GM19043 (cell line): Measurements from ENCODE around the gene ABHD1.

ENCODE experiments used
- ATAC-seq: cut with Tn5 transposase; IDR thresholded peaks from one replicate; pipeline ENCODE4 v1.9.1; 2021; ENCODE audit warnings: low read depth; ENCODE audit not compliant: unreplicated experiment

Gene ABHD1

DNA sequence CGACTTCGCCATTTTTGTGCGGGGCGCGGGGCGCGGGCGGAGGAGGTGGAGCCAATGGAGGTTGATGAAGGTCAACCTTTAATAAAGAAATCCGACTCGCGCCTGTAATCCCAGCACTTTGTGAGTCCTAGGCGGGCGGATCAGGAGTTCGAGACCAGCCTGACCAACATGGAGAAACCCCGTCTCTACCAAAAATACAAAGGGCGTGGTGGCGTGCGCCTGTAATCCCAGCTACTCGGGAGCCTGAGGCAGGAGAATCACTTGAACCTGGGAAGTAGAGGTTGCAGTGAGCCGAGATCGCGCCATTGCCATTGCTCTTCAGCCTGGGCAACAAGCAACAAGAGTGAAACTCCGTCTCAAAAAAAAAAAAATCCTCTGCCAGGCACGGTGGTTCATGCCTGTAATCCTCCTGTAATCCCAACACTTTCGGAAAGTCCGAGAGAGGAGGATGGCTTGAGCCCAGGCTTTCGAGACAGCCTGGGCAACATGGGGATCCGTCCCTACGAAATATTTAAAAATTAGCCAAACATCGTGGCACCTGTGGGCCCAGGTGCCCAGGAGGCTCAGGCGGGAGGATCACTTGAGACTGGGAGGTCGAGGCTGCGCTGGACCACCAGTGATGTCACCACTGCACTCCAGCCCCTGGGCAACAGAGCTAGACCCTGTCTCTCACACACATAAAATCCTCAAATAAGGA lies 11.3 kb downstream of the ABHD1 start:
- no peak for ATAC-seq

DNA sequence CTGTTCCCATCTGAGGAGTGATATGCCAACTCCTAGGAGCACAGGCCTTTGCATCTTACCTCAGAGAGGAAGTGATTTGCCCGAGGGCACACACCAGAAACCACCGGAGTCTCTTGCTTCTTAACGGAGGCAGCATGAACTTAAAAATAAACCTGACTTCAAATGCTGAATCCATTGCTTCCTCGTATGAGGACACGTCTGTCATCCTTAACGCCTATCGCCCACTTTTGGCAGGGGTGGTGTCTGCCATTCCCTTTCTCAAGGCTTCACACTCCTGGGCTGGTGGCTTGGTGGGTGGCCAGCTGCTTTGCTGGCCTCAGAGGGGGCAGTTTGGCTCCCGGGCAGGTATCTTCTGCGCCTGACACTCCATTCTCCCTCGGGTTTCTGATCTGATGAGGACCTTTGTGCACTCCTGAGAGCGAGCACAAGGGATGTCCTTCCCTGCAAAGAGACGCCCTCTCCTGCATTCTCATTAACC lies 11.9 kb downstream of the ABHD1 start:
- ATAC-seq, result no peak

GRCh38 chr2:27136751-27137150 lies 13.1 kb downstream of the ABHD1 start:
- no peak for ATAC-seq

GRCh38 chr2:27137322-27137935 lies 13.8 kb downstream of the ABHD1 start:
- ATAC-seq, result no peak

DNA sequence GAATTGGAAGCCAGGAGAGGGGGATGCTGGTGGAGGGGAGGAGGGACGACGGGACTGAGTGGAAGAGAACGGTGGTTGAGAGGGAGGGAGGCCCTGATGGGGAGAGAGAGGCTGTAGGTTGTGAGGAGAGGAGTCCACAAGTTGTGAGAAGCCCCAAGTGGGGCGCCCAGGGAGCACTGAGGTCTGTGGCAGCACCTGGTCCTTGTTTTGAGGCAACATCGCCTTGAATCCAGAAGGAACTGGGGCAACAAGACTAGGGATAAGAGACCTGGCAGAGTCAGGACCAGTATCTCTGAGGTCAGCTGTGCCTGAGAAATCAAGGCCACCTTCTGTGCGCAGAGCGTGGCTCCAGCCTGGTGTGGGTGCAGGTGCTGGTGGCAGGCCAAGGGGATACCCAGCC lies 14.5 kb downstream of the ABHD1 start:
- no peak for ATAC-seq

- ATAC-seq, result no peak
Measured at GRCh38 chr2:27139310-27139709, 15.7 kb downstream of the ABHD1 start, which contains the start of gene PRR30. Gene PRR30 (minus strand): TSS chr2:27139410. CDS start chr2:27138329, 1,081 bp downstream.

- ATAC-seq, result no peak
Measured at GRCh38 chr2:27143285-27143684, 19.7 kb downstream of the ABHD1 start.

DNA sequence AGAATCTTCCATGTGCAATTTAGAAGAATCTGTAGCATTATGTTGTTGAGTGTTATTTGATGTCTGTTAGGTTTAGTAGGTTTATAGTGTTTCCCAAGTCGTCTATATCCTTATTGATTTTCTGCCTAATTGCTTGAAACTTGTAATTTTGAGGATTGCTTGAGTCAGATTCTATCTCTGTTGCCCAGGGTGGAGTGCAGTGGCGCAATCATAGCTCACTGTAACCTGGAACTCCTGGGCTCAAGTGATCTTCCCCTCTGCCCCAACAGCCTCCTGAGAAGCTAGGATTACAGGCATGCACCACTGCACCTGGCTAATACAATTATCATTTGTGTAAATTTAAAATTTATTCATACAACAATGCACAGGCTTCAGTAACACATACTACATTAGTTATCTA lies 22.1 kb downstream of the ABHD1 start:
- ATAC-seq, result no peak

- no peak for ATAC-seq
Measured at GRCh38 chr2:27147935-27148334, 24.3 kb downstream of the ABHD1 start.

GRCh38 chr2:27148801-27149439 lies 25.3 kb downstream of the ABHD1 start, which contains the start of gene TCF23:
Gene TCF23 (plus strand): TSS chr2:27149004. CDS start chr2:27149134, 130 bp downstream.
- ATAC-seq, result no peak

- ATAC-seq, result no peak
Measured at GRCh38 chr2:27149570-27150405, 26.2 kb downstream of the ABHD1 start.

GRCh38 chr2:27150639-27151230 lies 27.1 kb downstream of the ABHD1 start:
- ATAC-seq, result no peak

DNA sequence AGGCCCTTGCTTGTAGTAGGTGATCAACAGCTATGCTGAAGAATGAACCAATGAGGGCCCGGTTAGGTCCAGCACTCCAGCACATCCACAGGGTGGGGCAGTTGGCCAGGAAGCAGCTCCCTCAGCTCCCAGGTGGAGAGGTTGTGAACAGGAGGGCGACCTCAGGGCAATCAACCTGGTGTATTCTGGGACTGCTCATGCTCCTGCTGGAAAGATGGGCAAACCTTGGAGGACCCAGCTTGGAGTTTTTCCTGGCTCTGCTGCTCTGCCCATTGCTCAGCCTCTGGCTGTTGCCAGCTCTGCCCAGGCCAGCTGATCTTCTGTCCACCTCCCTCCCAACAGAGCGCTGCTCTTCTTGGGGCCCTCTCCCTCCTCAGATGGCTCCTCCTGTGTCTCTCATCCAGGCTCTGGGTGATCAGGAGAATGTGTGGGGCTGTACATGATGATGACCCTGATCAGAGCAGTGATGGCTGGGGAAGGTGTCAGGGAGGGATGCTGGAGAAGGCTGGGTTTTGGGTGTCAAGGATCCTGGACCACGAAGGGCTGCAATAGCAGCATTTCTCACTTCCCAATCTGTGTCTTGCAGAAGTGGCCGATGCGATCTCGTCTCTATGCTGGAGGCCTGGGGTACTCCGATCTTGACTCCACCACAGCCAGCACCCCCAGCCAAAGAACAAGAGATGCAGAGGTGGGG lies 28.6 kb downstream of the ABHD1 start:
- no peak for ATAC-seq

DNA sequence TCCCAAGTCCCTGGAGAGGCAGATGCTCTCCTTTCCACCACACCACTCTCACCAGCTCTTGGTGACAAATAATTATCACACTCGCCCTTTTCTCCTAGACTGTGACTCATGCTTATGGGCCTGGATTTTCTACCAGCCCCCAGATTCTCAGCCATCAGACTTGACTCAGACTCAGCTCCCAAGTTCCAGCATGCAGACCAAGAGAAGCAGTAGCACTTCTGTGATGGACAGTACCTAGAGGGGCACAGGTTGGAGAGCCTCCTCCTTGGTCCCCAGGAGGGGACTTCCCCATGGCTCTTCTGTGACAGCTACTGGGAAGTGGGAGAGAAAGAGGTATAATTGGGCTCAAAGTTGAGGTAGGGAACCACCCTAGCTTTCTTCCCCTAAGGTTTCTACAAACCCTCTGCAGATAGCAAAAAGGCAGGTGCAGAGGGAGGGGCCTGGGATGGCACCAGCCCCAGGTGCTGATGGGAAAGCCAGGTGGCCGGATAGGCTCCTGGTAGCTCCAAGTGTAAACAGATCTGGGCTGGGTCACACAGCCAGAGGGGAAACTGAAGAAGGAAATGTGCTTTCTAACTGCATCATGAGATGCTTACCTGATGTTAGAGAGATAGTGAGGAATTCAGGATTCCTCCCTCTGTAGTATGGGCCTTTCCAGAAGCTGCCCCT lies 29.3 kb downstream of the ABHD1 start:
- no peak for ATAC-seq

DNA sequence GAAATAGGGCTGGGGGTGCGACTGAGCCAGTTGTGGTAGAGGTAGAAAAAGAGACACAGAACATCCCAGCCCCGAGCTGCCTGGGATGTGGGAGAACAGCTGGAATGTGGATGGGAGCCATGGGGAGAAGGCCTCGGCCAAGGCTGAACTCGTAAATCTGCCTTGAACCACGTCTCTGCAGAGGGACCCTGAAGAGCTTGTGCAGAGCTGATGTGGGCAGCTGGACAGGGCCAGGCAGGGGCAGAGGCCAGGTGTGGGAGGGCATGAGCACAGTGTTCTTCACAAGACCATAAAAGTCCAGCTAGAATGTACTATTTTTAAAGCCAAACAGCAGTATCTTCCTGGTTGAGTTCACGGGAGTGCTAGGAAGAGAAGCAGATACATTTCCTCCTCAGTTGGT lies 30.9 kb downstream of the ABHD1 start:
- ATAC-seq, result no peak

- no peak for ATAC-seq
Measured at GRCh38 chr2:27155069-27155520, 31.5 kb downstream of the ABHD1 start.

- ATAC-seq, result no peak
Measured at GRCh38 chr2:27158468-27158867, 34.9 kb downstream of the ABHD1 start.

GRCh38 chr2:27159271-27159670 lies 35.7 kb downstream of the ABHD1 start:
- ATAC-seq, result no peak

DNA sequence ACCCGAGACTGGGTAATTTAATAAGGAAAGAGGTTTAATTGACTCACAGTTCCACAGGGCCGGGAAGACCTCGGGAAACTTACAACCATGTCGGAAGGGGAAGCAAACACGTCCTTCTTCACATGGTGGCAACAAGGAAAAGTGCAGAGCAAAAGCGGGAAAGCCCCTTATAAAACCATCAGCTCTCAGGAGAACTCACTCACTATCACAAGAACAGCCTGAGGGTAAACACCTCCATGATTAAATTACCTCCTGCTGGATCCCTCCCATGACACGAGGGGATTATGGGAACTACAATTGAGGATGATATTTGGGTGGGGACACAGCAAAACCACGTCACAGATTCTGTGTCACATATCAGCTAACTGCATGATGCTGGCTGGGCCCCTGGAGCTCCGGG lies 36.6 kb downstream of the ABHD1 start:
- no peak for ATAC-seq
